A204.1 (cell line): ENCODE measurements around the gene IL11RA.

Experiments used
- FAIRE-seq: peaks from 2 replicates; lab custom pipeline; 2012; peaks lifted over from hg19 to GRCh38; lab: Jason Lieb, UNC

IL11RA gene

DNA sequence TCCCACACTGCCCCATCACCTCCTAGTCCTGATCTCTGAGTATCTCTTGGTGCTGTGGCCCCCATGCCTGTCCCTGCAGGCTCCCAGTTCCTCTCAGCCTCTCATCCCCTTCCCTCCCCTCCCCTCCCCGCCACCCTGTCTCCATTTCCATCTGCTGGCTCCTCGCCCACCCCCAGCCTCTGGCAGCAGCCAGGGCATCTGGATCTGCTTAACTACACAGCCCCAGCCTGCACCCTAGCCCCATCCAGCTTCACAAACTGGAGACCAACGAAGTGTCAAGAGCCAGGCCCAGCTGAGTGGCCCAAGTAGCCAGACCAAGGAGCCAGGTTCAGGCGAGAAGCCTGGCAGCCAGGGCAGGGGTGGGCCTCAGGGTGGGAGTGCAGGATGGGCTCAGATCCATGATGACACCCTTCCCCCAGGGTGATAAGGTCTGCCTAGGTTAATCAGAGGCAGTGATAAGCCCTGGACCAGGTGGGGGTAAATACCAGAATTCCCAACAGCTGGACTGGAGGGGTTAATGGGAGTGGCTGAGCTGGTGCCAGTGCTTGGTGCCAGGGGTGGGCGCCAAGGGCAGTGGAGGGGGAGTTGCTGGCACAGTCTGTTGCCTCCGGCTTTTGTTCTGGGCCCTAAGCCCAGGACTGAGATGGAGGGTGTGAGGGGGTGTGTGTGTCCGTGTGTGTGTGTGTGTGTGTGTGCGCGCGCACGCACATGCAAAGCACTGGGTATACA lies 2.5 kb downstream of the IL11RA start:
- no peak for FAIRE-seq

DNA sequence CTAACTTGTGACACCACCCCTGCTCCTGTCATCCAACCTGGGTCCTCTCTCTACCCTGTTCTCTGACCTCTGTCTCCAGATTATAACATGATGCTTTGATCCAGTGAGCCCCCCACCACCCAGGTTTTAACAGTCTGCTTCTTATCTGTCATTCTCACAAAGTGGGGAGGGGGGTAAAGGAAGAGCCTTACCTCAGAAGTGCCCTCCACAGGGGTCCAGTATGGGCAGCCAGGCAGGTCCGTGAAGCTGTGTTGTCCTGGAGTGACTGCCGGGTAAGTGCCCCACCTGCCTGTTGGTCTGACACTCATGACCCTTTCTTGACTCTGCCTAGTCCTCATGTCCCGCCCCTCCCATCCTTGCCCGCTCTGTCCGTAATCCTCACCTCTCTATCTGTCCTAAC lies 3.4 kb downstream of the IL11RA start:
- FAIRE-seq = no peak

GRCh38 chr9:34656992-34657391 lies 5.0 kb downstream of the IL11RA start:
- no peak for FAIRE-seq

DNA sequence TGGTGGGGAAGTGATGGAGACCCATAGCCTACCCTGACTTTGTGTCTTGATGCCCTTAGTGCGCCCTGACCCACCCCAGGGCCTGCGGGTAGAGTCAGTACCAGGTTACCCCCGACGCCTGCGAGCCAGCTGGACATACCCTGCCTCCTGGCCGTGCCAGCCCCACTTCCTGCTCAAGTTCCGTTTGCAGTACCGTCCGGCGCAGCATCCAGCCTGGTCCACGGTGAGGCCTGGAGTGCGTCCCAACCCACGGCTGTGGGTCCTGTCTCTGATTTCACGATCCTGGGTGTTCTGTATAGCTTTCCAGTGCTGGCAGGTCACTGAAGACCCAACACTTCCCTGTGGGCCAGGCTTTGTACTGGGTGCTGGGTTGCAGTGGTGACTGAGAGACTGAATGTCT lies 6.5 kb downstream of the IL11RA start:
- no peak for FAIRE-seq

DNA sequence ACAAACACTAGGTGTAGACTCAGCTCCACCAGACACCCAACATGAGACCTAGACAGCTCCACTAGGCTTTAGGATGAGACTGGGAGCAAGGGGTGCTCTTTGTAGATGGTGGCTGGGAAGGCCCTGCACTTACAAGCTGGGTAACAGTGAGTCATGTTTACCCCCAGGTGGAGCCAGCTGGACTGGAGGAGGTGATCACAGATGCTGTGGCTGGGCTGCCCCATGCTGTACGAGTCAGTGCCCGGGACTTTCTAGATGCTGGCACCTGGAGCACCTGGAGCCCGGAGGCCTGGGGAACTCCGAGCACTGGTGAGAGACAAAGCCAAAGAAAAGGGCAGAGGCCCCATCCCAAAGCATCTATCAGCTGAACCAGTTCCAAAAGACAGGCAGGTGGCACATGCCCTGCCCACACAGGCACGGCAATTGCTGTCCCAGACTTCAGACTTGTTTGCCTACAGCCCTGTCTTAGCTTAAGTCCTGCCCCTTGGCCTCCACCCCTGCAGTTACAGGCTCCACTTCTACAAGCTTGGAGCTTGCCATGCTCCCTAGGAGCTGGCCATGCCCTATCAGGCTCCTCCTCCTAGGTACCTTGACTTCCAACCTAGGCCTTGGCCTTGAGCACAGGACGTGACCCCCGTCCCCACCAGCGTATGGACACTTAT lies 7.7 kb downstream of the IL11RA start:
- no peak for FAIRE-seq

DNA sequence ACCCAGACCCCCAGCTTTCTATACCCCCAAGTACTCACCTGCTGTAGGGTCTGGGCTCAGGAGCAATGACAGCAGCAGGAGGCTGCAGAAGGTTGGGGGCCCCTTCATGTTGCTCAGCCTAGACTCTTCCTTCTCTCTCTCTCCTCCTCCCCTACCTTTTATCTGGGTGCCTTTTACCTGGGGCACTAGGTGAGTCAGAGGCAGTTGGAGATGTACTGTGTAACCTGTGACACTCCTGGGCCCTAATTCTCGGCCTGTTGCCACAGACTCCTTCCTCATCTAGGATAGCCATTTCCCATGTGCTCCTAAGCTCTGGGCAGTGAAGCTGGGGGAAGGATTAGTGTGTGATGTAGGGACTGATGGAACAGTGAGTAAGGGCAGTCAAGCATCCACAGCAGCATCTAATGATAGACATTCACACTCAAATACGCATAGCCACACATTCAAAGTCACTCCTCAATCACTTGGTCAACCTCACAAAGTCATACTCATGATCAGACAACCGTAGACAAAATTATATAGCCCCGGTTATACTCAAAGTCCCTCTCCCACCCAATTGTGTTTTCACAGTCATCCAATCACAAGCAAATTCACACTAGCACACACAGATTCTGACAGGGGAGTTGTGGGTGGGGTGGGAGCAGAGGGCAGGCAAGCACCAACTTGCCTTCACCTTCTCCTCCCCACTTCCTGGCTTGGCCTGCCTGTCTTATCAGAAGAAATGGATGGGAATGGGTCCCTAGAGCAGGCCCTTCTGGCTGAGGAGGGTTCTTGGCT lies 10.7 kb downstream of the IL11RA start, which contains the start of gene CCL27:
Gene CCL27 (minus strand): TSS at position 132 of the 777 bp plus-strand sequence. CDS start 24 bp downstream, at position 108.
- FAIRE-seq = no peak

DNA sequence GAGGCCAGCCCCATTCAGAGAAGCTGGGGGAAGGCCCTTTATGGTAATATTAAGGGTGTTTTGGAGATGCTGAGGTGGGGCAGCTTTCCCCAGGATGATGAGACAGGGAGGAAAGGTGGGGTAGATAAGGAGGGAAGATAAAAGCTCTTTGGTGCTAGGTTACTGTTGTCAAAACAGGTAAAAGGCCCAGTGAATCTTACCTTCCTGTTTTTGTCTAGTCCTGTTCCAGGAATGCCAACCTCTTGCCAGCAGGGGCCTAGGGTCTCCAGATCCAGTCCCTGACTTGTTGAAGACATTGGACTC lies 11.3 kb downstream of the IL11RA start:
- no peak for FAIRE-seq

DNA sequence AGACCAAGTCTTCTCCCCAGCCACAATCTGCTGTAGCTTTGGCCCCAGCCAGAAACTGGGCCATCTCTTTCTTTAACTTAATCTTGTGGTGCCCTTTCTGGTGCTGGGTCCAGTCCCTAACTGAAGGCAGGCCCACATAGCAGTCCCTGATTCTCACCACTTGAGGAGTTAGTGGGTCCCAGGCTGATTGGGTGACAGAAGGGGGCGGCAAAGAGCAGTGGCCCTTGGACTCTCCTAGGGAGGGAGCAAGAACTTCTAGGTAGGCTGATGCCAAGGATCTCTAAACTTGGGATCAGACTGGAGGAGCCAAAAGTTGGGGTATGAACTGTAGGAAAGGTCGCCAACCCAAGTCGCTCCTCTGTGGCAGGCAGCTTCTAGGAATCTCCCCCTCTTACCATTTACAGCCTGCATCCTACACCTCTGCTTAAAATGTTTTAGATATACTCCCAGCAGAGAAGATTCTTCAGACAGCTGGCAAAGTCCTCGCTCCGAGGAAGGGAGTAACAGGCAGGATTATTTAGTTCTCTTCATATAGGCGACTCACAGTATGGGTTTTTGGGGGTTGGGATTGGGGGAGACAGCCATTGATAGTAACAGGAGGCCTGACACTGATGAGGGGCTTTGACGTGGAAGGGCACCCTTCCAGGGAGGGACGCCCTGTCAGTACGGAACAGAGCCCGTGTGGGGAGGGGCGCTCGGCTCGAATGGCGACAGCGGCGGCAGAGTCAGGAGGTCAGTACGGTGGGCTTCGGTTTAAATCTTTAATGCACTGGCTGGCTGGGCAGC lies 12.5 kb downstream of the IL11RA start:
- no peak for FAIRE-seq

DNA sequence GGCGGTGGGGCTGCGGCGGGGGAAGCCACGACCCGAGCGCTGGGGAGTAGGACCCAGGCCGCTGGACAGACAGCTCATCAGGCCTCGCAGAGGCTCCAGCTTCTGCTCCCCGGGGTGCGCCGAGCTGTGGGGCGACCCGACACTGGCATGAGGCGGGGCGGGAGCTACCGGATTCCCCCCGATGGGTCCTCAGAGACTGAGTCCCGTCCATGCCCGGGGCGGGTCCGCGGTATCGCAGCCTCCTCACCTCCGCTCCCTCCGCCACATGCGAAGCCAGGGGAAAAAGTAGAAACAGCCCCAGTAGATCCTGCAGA lies 13.0 kb downstream of the IL11RA start:
- FAIRE-seq = no peak

DNA sequence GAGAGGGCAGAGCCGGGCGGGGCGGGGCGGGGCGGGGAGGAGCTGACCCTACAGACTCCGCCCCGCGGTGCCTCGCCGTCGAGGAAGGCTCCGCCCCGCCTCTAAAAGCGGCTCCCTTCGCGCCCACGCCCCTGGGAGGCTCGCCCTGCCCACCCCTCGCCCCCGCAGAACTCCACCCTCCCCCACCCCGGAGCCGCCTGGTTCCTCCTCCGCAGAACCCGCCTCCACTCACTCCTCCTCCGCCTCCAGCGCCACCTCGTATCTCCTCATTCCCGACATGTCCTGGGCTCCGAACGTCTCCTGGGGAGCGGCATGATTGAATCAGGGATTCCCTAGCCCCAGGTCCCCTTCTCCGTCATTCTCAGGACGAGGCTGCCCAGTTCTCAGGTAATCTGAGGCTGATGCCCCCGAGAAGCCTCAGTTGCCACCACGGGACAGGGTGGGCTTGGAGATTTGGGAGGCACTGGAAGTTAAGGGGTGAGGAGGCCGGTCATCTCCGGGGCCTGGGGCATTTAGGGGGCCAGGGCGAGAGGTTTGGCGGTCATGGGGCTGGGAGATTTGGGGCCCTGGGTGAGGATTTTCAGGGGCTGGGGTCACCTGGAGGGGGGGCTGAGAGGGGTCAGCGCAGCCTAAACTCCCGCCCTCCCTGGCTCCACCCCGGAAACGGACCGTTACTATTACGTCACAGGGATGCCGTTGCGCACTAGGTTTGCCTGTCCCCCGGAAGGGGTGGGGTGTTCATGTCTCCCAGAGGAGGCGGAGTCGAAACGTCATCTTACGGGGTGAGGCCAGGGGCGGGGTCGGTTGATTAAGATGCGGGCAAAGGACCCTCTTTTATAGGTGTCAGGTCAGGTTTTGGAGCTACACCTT lies 13.6 kb downstream of the IL11RA start:
- peak; percentile 73 for FAIRE-seq

DNA sequence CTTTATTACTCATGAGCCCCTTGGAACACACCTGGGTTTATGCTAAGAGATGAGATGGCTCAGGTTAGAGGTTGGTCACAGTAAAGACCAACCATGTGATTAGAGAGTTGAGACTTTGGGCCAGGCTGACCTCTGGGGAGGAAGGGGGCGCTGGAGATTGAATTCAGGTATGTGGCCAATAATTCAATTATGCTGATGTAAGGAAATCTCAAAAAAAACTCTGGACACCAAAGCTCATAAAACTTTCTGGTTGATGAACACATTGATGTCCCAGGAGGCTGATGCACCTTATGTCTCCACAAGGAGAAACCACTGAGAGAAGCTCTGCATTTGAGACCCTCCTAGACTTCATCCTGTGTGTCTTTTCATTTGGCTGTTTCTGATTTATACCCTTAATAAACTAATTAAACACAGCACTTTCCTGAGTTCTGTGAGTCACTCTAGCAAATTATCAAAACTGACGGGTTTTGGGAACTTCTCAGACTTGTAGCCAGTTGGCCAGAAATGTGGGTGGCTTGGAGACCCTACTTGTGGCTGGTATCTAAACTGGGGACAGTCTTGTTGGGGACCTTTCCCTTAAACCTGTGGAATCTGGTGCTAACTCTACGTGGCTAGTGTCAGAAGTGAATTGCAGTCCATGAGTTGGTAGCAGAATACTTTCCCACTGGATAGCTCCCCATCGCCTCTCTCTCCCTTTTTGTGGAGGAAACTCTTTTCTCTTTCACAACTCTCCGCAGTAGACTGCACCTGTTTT lies 18.0 kb downstream of the IL11RA start:
- no peak for FAIRE-seq

- no peak for FAIRE-seq
Measured at GRCh38 chr9:34671307-34671706, 19.3 kb downstream of the IL11RA start.

DNA sequence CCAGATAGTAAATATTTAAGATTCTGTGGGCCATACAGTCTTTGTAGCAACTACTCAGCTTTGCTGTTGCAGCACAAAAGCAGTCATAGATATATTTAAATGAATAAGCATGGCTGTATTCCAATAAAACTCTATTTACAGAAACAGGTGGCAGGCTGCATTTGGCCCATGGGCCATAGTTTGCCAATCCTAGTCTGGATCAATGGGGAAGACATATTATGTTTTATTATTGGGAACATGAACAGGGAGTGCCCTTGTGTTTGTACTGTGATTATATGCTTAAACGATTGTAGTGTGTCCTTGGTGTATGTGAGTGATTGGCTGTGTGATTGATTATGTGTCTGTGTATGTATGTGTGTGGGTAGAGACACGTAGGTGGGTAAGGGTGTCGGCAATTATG lies 22.5 kb downstream of the IL11RA start:
- FAIRE-seq = no peak

DNA sequence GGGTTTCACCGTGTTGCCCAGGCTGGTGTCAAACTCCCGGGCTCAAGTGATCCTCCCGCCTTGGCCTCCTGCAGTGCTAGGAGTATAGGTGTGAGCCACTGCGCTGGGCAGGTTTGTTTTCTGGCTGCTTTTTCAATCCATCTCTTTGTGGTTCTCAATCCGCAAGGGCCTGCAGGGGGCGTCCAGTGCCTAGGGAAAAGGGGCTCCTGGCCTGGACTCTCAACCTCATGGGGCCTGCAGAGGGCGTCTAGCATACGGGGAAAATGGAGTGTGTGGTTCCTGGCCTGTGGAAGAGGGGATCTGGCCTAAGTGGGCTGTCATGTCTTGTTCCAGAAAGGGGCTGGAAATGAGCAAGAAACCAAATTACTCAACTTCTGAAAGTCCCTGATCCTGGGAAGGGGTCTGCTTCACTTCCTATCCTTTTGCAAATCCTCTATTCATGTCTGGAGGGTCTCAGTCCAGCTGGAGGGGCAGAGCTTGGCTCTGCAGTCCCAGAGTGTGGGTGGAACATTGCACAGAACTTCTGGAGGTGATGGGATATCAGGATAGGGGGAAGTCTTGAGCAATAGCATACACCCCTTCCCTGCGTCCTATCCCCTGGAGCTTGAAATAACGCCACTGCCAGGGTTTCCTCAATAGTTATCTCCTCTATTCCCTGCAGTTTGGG lies 23.2 kb downstream of the IL11RA start:
- no peak for FAIRE-seq

- FAIRE-seq = no peak
Measured at GRCh38 chr9:34675869-34676268, 23.9 kb downstream of the IL11RA start.

GRCh38 chr9:34684145-34684544 lies 32.2 kb downstream of the IL11RA start:
- FAIRE-seq = no peak

DNA sequence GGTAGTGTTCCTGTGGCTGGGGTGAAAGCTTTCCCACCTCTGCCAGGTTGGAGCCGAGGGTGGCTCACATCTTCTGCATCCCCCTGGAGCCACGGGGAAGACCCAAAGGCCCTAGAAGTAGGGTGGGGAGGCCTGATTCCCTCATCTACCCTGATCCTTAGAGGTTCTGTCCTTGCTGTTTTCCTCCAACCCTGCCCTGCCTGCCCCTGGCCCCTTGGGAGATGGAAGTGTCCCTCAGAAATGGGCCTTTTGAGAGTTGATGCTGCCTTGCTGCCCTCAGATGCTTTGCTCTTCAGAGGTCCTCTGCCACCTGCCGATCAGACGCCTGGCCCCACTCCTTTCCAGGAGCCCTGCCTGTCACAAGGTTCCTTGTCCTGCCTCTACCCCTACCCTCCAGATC lies 32.8 kb downstream of the IL11RA start:
- no peak for FAIRE-seq

DNA sequence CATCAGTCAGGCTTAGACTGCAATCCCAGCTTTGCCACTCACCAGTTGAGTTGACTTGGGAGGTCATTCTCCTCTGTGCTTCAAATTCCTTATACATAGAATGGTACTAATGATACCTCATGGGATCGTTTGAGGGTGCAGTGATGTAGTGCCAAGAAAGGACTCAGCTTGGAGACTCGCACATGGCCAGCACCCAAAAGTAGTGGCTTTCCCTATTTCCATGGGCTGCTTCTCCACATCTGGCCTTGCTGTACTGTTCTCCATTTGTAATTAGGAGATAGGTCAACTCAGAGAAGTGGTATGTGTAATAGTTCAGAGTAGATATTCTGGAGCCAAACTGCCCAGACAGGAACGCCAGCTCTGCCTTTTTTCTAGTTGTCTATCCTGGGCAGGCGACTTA lies 33.6 kb downstream of the IL11RA start:
- no peak for FAIRE-seq

DNA sequence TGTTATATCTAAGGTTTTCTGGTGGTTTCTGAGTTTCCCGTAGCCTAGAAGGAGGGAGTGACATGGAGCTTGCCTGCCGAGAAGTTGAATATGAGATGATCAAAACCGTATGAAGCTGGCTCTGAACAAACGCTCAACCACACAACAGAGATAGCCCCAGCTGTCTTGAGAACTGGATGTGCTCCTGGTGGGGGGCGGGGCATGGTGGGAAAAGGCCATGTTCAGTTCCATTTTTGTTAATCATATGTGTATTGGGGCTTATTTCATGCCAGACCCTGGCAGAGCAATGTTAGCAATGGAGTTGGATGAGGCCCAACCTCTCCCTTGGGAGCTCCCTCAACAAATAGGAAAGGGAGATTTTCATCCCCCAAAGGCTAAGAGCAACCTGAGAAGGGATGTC lies 34.2 kb downstream of the IL11RA start:
- no peak for FAIRE-seq

- no peak for FAIRE-seq
Measured at GRCh38 chr9:34686732-34687131, 34.7 kb downstream of the IL11RA start.
